Upper lobe of left lung (tissue), 6 donors: ENCODE data around the gene PRDM11. TPM values are rescaled to one million over a fixed set of nuclear protein-coding genes. Genes with fewer than 3 reads are reported as not detected.
A peak's percentile ranks its signal among the peaks of the same experiment; 100 is the strongest.

Source experiments
- ATAC-seq, 2 donors: fragments of 200-7000 bp; cut with Tn5 transposase; one replicate each; pipeline ENCODE4 v1.9.1; 2022; ENCODE audit warnings: mild to moderate bottlenecking in 2 of 2, moderate library complexity in 2 of 2; ENCODE audit not compliant: low FRiP score in 2 of 2
- DNase-seq, 2 donors: peaks; one replicate each; pipeline ENCODE4 v3.0.0-alpha.2; 2019 to 2020
- H3K27ac ChIP-seq, 4 donors: fragments of 200-600 bp; sonication (generic); one replicate each; pipeline ENCODE4 v1.5.1; 2016 to 2019
- H3K27me3 ChIP-seq, 4 donors: fragments of 200-600 bp; sonication (generic); one replicate each; pipeline ENCODE4 v1.5.1; 2017 to 2019
- H3K36me3 ChIP-seq, 4 donors: fragments of 200-600 bp; sonication (generic); one replicate each; pipeline ENCODE4 v1.5.1; 2016 to 2019
- H3K4me1 ChIP-seq, 4 donors: fragments of 200-600 bp; sonication (generic); one replicate each; pipeline ENCODE4 v1.5.1; 2018 to 2019
- H3K4me3 ChIP-seq, 4 donors: fragments of 200-600 bp; sonication (generic); one replicate each; pipeline ENCODE4 v1.5.1; 2017 to 2019; ENCODE audit warnings: mild to moderate bottlenecking in 2 of 4, moderate library complexity in 1 of 4
- H3K9me3 ChIP-seq, 4 donors: fragments of 200-600 bp; sonication (generic); one replicate each; pipeline ENCODE4 v1.5.1; 2018 to 2019
- EP300 ChIP-seq, 4 donors: sonication (generic); formaldehyde crosslinking; IDR thresholded peaks; one replicate each; pipeline ENCODE4 v1.5.1; 2017; ENCODE audit warnings: antibody characterized with exemption in 4 of 4, control low read depth in 2 of 4
- POLR2A ChIP-seq, 4 donors: fragments of 450-650 bp; IDR thresholded peaks; one replicate each; pipeline ENCODE4 v1.5.1; 2016 to 2017; ENCODE audit warnings: antibody characterized with exemption in 4 of 4, mild to moderate bottlenecking in 2 of 4
- POLR2AphosphoS5 ChIP-seq, 2 donors: sonication (generic); formaldehyde crosslinking; IDR thresholded peaks; one replicate each; pipeline ENCODE4 v1.5.1; 2017; ENCODE audit warnings: antibody characterized with exemption in 2 of 2
- WGBS, 2 donors: methylation state at CpG; one replicate each; pipeline ENCODE4 v1.1.5; 2017 to 2018; 5-methylcytosine and 5-hydroxymethylcytosine counted together
- total RNA-seq, 6 donors: library from RNA; depleted of rRNA in 4 of 6; stranded (reverse); fragments of >200 nt in 4 of 6; gene quantifications; one replicate each; pipeline versions ENCODE4 v1.1.0 to v1.2.1, GENCODE V29; 2016 to 2021
- TF ChIP-seq, protein P1 (sequence below), 6 experiments: fragments of 450-650 bp in 4 of 6; fragments of 200-600 bp in 2 of 6; sonication (generic) in 2 of 6; IDR thresholded peaks; one replicate each; pipeline ENCODE4 v1.5.1; 2016 to 2019; ENCODE audit warnings: antibody characterized with exemption in 6 of 6
- donor health status: DM: no; HTN: no; CAD: no; lungs with moderate emphysema.
- donor health status: DM: no; HTN: yes; CAD: no; lungs with severe emphysema.

PRDM11 gene
- total RNA-seq, 6 donors from 2014 or later = 12.7 to 21.1 (median 16.0) TPM

DNA sequence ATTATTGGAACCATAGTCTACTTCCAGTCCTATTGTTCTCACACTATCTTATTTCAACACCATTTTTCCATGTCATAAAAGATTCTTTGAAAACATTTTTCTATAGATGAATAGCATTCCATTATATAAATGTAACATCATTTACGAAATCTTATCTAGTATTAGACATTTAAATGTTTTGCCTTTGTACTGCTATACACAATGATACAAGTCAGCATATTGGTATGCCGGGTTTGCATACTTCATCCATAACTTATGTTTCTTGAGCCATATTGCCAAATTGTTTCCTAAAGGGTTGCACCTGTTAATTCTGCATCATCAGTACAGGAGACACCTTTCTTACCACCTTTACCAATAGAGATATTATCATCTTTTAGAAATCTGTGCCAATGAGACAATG is 71.6 kb downstream of the PRDM11 start:
- no peak for TF ChIP-seq POLR2AphosphoS5 (IDR thresholded peaks at IDR 0.05)
- no peak for TF ChIP-seq EP300 (IDR thresholded peaks at IDR 0.05)
- no peak for TF ChIP-seq POLR2A (IDR thresholded peaks at IDR 0.05)
- TF ChIP-seq, protein P1, sequence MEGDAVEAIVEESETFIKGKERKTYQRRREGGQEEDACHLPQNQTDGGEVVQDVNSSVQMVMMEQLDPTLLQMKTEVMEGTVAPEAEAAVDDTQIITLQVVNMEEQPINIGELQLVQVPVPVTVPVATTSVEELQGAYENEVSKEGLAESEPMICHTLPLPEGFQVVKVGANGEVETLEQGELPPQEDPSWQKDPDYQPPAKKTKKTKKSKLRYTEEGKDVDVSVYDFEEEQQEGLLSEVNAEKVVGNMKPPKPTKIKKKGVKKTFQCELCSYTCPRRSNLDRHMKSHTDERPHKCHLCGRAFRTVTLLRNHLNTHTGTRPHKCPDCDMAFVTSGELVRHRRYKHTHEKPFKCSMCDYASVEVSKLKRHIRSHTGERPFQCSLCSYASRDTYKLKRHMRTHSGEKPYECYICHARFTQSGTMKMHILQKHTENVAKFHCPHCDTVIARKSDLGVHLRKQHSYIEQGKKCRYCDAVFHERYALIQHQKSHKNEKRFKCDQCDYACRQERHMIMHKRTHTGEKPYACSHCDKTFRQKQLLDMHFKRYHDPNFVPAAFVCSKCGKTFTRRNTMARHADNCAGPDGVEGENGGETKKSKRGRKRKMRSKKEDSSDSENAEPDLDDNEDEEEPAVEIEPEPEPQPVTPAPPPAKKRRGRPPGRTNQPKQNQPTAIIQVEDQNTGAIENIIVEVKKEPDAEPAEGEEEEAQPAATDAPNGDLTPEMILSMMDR (IDR thresholded peaks at IDR 0.05) = no peak
- Histone ChIP-seq H3K27me3 (no peaks in the 10 kb centered on the region), H3K4me1 (peaks cover 0 to 10% (median 3%) of the 10 kb centered on the region in 4 donors), H3K9me3 (no peaks in the 10 kb centered on the region), H3K4me3 (no peak overlapping the region), H3K27ac (no peak overlapping the region), H3K36me3 (peaks cover 0 to 28% (median 10%) of the 10 kb centered on the region in 4 donors)
- DNase-seq (no peak), ATAC-seq (no peak)
- 93 to 94% methylated on average over 2 of the region's 2 CpGs for WGBS, 2 donors

DNA sequence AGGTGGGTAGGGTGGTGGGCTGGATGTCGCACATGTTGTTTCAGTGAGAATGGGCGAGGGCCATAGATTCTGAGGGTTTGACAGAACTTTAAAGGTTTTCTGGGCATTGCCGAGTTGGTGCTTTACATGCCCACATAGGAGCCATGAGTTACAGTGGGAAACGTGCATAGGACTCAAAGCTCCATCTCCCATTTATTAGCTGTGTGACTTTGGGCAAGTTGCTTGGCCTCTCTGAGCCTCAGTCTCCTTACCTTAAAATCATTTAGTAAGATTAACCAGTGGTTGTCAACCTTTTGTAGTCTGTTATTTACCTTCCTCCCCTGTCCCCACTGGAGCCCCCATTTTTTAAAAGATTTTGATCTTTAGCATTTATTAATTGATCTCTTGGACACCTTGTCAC is 72.3 kb downstream of the PRDM11 start:
- no peak for ATAC-seq
- Histone ChIP-seq H3K9me3 (no peaks in the 10 kb centered on the region), H3K27ac (no peak overlapping the region), H3K27me3 (no peaks in the 10 kb centered on the region), H3K4me1 (peaks cover 0 to 9% (median 3%) of the 10 kb centered on the region in 4 donors), H3K4me3 (no peak overlapping the region), H3K36me3 (peaks cover 0 to 24% (median 5%) of the 10 kb centered on the region in 4 donors)
- DNase-seq = no peak
- 94% methylated on average over 4 of the region's 4 CpGs for WGBS, 2 donors
- TF ChIP-seq, protein P1 (IDR thresholded peaks at IDR 0.05) = no peak
- TF ChIP-seq POLR2AphosphoS5 (IDR thresholded peaks at IDR 0.05) (no peak), EP300 (IDR thresholded peaks at IDR 0.05) (no peak), POLR2A (IDR thresholded peaks at IDR 0.05) (no peak)

DNA sequence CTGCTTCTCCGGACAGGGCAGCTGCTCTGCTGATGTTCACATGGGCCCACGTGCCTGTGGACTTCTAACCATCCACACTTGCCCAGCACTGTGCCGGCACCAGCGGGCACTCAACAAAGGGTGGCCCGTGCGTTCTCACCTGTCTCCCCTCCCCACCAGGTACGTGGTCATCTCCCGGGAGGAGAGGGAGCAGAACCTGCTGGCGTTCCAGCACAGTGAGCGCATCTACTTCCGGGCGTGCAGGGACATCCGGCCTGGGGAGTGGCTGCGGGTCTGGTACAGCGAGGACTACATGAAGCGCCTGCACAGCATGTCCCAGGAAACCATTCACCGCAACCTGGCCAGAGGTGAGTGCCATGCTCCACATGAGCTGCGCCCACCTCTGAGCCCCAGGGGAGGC is 73.0 kb downstream of the PRDM11 start:
- H3K9me3 ChIP-seq = no peaks in the 10 kb centered on the region
- peaks cover 0 to 7% (median 3%) of the 10 kb centered on the region in 4 donors for H3K4me1 ChIP-seq
- peaks cover 0 to 29% (median 6%) of the 10 kb centered on the region in 4 donors for H3K36me3 ChIP-seq
- ATAC-seq (no peak), DNase-seq (peak in 1 of 2 donors; percentile 52)
- H3K4me3 ChIP-seq = no peak overlapping the region
- H3K27ac ChIP-seq = no peak overlapping the region
- WGBS, 2 donors = 80 to 97% methylated on average over 1 to 17 of the region's 18 CpGs
- H3K27me3 ChIP-seq = no peaks in the 10 kb centered on the region
- TF ChIP-seq POLR2A (IDR thresholded peaks at IDR 0.05) (no peak), EP300 (IDR thresholded peaks at IDR 0.05) (no peak), POLR2AphosphoS5 (IDR thresholded peaks at IDR 0.05) (no peak)
- TF ChIP-seq, protein P1 (IDR thresholded peaks at IDR 0.05) = no peak

DNA sequence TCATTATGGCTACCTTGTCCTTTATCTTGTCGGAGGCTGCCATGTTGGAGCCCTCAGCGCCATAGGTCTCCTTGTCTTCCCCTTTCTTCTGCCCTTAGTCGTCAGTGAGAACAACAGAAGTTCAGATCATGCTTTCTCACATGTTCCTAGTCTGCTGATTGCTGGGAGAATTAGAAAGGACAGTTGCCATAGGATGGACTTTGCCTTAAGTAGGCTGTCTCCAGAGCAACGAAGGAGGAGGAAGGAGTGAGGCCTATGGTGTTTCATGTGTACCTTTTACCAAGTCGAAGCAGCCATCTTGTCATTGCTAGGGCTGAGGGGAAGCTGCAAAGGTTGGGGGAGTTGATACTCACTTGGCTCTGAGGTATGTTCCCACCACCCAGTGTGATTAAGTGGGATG is 77.1 kb downstream of the PRDM11 start:
- Histone ChIP-seq H3K27me3 (no peaks in the 10 kb centered on the region), H3K4me3 (no peak overlapping the region), H3K27ac (no peak overlapping the region), H3K4me1 (no peaks in the 10 kb centered on the region), H3K9me3 (no peaks in the 10 kb centered on the region), H3K36me3 (peaks cover 6 to 65% (median 31%) of the 10 kb centered on the region in 4 donors)
- 90 to 94% methylated on average over 5 of the region's 5 CpGs for WGBS, 2 donors
- TF ChIP-seq, protein P1 (IDR thresholded peaks at IDR 0.05) = no peak
- no peak for TF ChIP-seq POLR2A (IDR thresholded peaks at IDR 0.05)
- no peak for TF ChIP-seq POLR2AphosphoS5 (IDR thresholded peaks at IDR 0.05)
- TF ChIP-seq EP300 (IDR thresholded peaks at IDR 0.05) = no peak
- DNase-seq (no peak), ATAC-seq (no peak)

DNA sequence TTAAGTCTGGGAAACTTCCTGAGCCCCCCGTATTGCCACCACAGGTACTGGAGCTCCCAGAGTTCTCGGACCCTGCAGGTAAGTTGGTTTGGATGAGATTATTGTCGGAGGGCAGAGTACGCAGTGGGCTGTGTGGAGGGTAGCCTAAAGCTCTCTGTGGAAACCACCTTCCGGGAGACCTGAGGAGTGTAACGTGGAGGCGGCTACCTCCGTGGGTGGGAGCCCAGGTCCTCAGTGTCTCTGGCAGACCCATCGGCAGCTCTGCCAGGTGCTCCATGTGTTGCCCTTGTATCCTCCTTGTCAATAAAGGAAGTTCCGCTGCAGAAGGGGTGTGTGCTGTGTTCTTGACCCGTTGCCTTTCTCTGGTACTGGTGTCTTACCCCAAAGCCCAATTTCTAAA is 78.3 kb downstream of the PRDM11 start:
- ATAC-seq = no peak

More for the DNA sequence above, 78.3 kb downstream of the PRDM11 start:
- H3K36me3 ChIP-seq = peaks cover 6 to 60% (median 30%) of the 10 kb centered on the region in 4 donors
- TF ChIP-seq POLR2A (IDR thresholded peaks at IDR 0.05) (no peak), POLR2AphosphoS5 (IDR thresholded peaks at IDR 0.05) (no peak), EP300 (IDR thresholded peaks at IDR 0.05) (no peak)
- TF ChIP-seq, protein P1 (IDR thresholded peaks at IDR 0.05) = no peak
- H3K9me3 ChIP-seq = no peaks in the 10 kb centered on the region
- 94 to 96% methylated on average over 11 of the region's 11 CpGs for WGBS, 2 donors
- no peaks in the 10 kb centered on the region for H3K27me3 ChIP-seq
- H3K27ac ChIP-seq = no peak overlapping the region
- H3K4me1 ChIP-seq = no peaks in the 10 kb centered on the region
- DNase-seq = no peak
- no peak overlapping the region for H3K4me3 ChIP-seq
